Heart left ventricle (tissue), 16 donors: ENCODE data around the gene LONRF2. TPM values are rescaled to one million over a fixed set of nuclear protein-coding genes. Genes with fewer than 3 reads are reported as not detected.
A peak's percentile ranks its signal among the peaks of the same experiment; 100 is the strongest.

ENCODE experiments used
- ATAC-seq, 4 donors: fragments of 200-7000 bp; cut with Tn5 transposase; one replicate each; pipeline ENCODE4 v1.9.1; 2020 to 2022; ENCODE audit warnings: moderate library complexity in 4 of 4, mild to moderate bottlenecking in 3 of 4, moderate number of reproducible peaks in 1 of 4
- DNase-seq, 5 donors: peaks; one replicate each; pipeline ENCODE4 v3.0.0-alpha.2; 2020
- H3K27ac ChIP-seq, 12 donors: fragments of 200-600 bp; sonication (generic) in 4 of 12; one replicate each; pipeline versions ENCODE4 v1.5.0 to v1.8.0; 2016 to 2022; ENCODE audit warnings: mild to moderate bottlenecking in 2 of 12
- H3K27me3 ChIP-seq, 9 donors: fragments of 200-600 bp; sonication (generic) in 2 of 9; one replicate each; pipeline versions ENCODE4 v1.5.1 to v1.8.0; 2016 to 2022; ENCODE audit warnings: mild to moderate bottlenecking in 3 of 9
- H3K36me3 ChIP-seq, 9 donors: fragments of 200-600 bp; sonication (generic) in 2 of 9; one replicate each; pipeline versions ENCODE4 v1.5.0 to v1.8.0; 2018 to 2022; ENCODE audit warnings: mild to moderate bottlenecking in 2 of 9
- H3K4me1 ChIP-seq, 12 donors: fragments of 200-600 bp; sonication (generic) in 4 of 12; one replicate each; pipeline versions ENCODE4 v1.5.0 to v1.8.0; 2016 to 2022; ENCODE audit warnings: mild to moderate bottlenecking in 3 of 12
- H3K4me3 ChIP-seq, 12 donors: fragments of 200-600 bp; sonication (generic) in 4 of 12; one replicate each; pipeline versions ENCODE4 v1.5.0 to v1.8.0; 2017 to 2022; ENCODE audit warnings: mild to moderate bottlenecking in 9 of 12, moderate library complexity in 4 of 12
- H3K9me3 ChIP-seq, 12 donors: fragments of 200-600 bp; sonication (generic) in 4 of 12; one replicate each; pipeline versions ENCODE4 v1.5.0 to v1.8.0; 2016 to 2022; ENCODE audit warnings: mild to moderate bottlenecking in 1 of 12
- CTCF ChIP-seq, 12 donors: fragments of 200-600 bp; sonication (generic) in 4 of 12; IDR thresholded peaks; one replicate each; pipeline versions ENCODE4 v1.5.0 to v1.8.0; 2018 to 2022; ENCODE audit warnings: antibody characterized with exemption in 12 of 12, mild to moderate bottlenecking in 5 of 12
- POLR2A ChIP-seq, 2 donors: fragments of 450-650 bp; IDR thresholded peaks; one replicate each; pipeline ENCODE4 v1.6.1; 2017; ENCODE audit warnings: antibody characterized with exemption in 2 of 2, mild to moderate bottlenecking in 2 of 2, moderate library complexity in 2 of 2
- WGBS, 4 donors: extraction: QIAGEN DNeasy Blood & Tissue Kit in 2 of 4; methylation state at CpG; one replicate each; pipeline versions ENCODE4 v1.1.5 to v1.1.7; 2013 to 2018; 5-methylcytosine and 5-hydroxymethylcytosine counted together
- intact Hi-C, 10 donors: fragments of 100-400 bp; cut with DNase I; formaldehyde crosslinking; loops; one replicate each; pipeline versions ENCODE4 v1.11.1 to v1.14.2; 2022
- polyA plus RNA-seq, 2 donors: library from polyadenylated mRNA; stranded (reverse); fragments of 200-250 nt; gene quantifications; one replicate each; pipeline ENCODE4 v1.2.3, GENCODE V29; 2013
- total RNA-seq, 9 donors: library from RNA; depleted of rRNA in 2 of 9; stranded (reverse); fragments of >200 nt in 2 of 9; fragmentation: NEBNext Ultra II Directional in 3 of 9; extraction: Animal tissue kit (Norgen Biotek cat#: 25700) in 3 of 9; gene quantifications; one replicate each; pipeline versions ENCODE4 v1.1.0 to v1.2.4, GENCODE V29; 2016 to 2023
- donor health status: ischemic (EF 13 %, LVEDD 7.1; RV severe dilation, severe dysfunction).
- donor health status: healthy with polysubstance abuse.
- donor health status: DM: no; HTN: yes; CAD: no.
- donor health status: DM: no; HTN: no; CAD: no.
- donor health status: ischemic (EF 25% LVEDD 6.9; RV normal size, moderate dysfunction).
- donor health status: ischemic (EF 25% LVEDD 5.7; RV mildly dilated, moderate dysfunction).
- donor health status: healthy.
- donor health status: DM: yes; HTN: yes; CAD: no.
- donor health status: ischemic (EF 35%, LVEDD 5.7; RV mildly dilated, moderate dysfunction).
- donor health status: nonischemic (EF 11% LVEDD 7.7; RV severe dilation, severe dysfunction).
- donor health status: DM: yes; HTN: yes; CAD: no.
- donor health status: PGD.
- donor health status: ischemic (EF 29% LVEDD 5.4; RV normal size, mild dysfunction).
- donor health status: nonischemic (EF 23%, LVEDD 6.1; RV moderate dilation, normal function).

LONRF2 gene
- total and polyA plus RNA-seq, 11 donors = 2.4 to 29.7 (median 16.5) TPM

GRCh38 chr2:100273387-100273786 is 48.9 kb downstream of the LONRF2 start:
- intact Hi-C loops = no loop called here
- H3K4me3 ChIP-seq = no peak overlapping the region
- no peaks in the 10 kb centered on the region for H3K27me3 ChIP-seq

GRCh38 chr2:100272841-100273329 is 49.4 kb downstream of the LONRF2 start:
- H3K36me3 ChIP-seq = peaks cover 0 to 5% (median 0%) of the 10 kb centered on the region in 9 donors
- no peaks in the 10 kb centered on the region for H3K27me3 ChIP-seq
- H3K9me3 ChIP-seq = no peaks in the 10 kb centered on the region
- peaks cover 0 to 13% (median 0%) of the 10 kb centered on the region in 12 donors for H3K4me1 ChIP-seq
- TF ChIP-seq CTCF (IDR thresholded peaks at IDR 0.05) (no peak), POLR2A (IDR thresholded peaks at IDR 0.05) (no peak)
- ATAC-seq = peak; percentile 43 to 90 (median 76)
- 47 to 62% (median 49%) methylated on average over 10 of the region's 10 CpGs for WGBS, 4 donors
- peak in 4 of 5 donors; percentile 53 to 54 (median 54) for DNase-seq
- intact Hi-C loops = no loop called here
- H3K4me3 ChIP-seq = no peak overlapping the region
- peak overlapping the region in 5 of 12 donors; percentile 20 to 55 (median 29) for H3K27ac ChIP-seq

More at GRCh38 chr2:100273387-100273786, 48.9 kb downstream of the LONRF2 start:
- TF ChIP-seq CTCF (IDR thresholded peaks at IDR 0.05) (no peak), POLR2A (IDR thresholded peaks at IDR 0.05) (no peak)
- H3K9me3 ChIP-seq = no peaks in the 10 kb centered on the region
- WGBS, 4 donors = 90 to 95% (median 93%) methylated on average over 1 of the region's 1 CpG
- H3K36me3 ChIP-seq = peaks cover 0 to 5% (median 0%) of the 10 kb centered on the region in 9 donors
- H3K4me1 ChIP-seq = peaks cover 0 to 13% (median 0%) of the 10 kb centered on the region in 12 donors
- DNase-seq = no peak
- no peak for ATAC-seq
- H3K27ac ChIP-seq = peak overlapping the region in 5 of 12 donors; percentile 20 to 55 (median 29)

GRCh38 chr2:100271210-100271609 is 51.1 kb downstream of the LONRF2 start:
- H3K4me1 ChIP-seq = peaks cover 0 to 13% (median 0%) of the 10 kb centered on the region in 12 donors
- no peaks in the 10 kb centered on the region for H3K9me3 ChIP-seq
- intact Hi-C loops = no loop called here
- H3K4me3 ChIP-seq = no peak overlapping the region
- no peak for ATAC-seq
- WGBS, 4 donors = 96 to 98% (median 97%) methylated on average over 5 of the region's 5 CpGs
- H3K27me3 ChIP-seq = no peaks in the 10 kb centered on the region
- TF ChIP-seq POLR2A (IDR thresholded peaks at IDR 0.05) (no peak), CTCF (IDR thresholded peaks at IDR 0.05) (no peak)
- no peak for DNase-seq
- H3K36me3 ChIP-seq = peaks cover 0 to 5% (median 0%) of the 10 kb centered on the region in 9 donors
- no peak overlapping the region for H3K27ac ChIP-seq

- no peak for ATAC-seq
- TF ChIP-seq CTCF (IDR thresholded peaks at IDR 0.05) (no peak), POLR2A (IDR thresholded peaks at IDR 0.05) (no peak)
- 91 to 95% (median 93%) methylated on average over 9 of the region's 9 CpGs for WGBS, 4 donors
These were observed 51.7 kb downstream of the LONRF2 start for GRCh38 chr2:100270381-100271146.

More at GRCh38 chr2:100270381-100271146, 51.7 kb downstream of the LONRF2 start:
- Histone ChIP-seq H3K27me3 (no peaks in the 10 kb centered on the region), H3K4me3 (no peak overlapping the region), H3K9me3 (no peaks in the 10 kb centered on the region), H3K4me1 (peaks cover 0 to 13% (median 0%) of the 10 kb centered on the region in 12 donors), H3K27ac (no peak overlapping the region), H3K36me3 (peaks cover 0 to 5% (median 0%) of the 10 kb centered on the region in 9 donors)
- intact Hi-C loops = no loop called here
- DNase-seq = no peak
